IMR-90 (cell line): ENCODE results near the gene XPA. TPM values are rescaled to one million over a fixed set of nuclear protein-coding genes. Genes with fewer than 3 reads are reported as not detected.

Experiments
- ATAC-seq: fragments of 200-7000 bp; cut with Tn5 transposase; 2 replicates; pipeline ENCODE4 v1.9.1; 2020; ENCODE audit warnings: low read depth, mild to moderate bottlenecking, moderate library complexity
- BruUV-seq: library from RNA; stranded (reverse); fragments of 400-500 nt; replicated peaks from 2 replicates; lab custom pipeline; 2021; lab: Mats Ljungman, UMichigan
- CTCF ChIA-PET: fragments of 300-600 bp; formaldehyde crosslinking; extraction: SDS; loops from one replicate; lab custom pipeline; 2021; ENCODE audit warnings: antibody characterized with exemption; lab: Yijun Ruan, JAX
- POLR2A ChIA-PET: fragments of 300-600 bp; sonication (Branson Sonifier 250); formaldehyde crosslinking; loops from one replicate; lab custom pipeline; 2022; ENCODE audit warnings: antibody characterized with exemption; ENCODE audit not compliant: unreplicated experiment; lab: Charles Lee
- DNase-seq: peaks from one replicate; pipeline ENCODE4 v3.0.0; 2013
- H2AFZ ChIP-seq: replicated peaks from 2 replicates; pipeline ENCODE3; 2013; ENCODE audit warnings: low read length, mild to moderate bottlenecking; ENCODE audit not compliant: poor library complexity
- H2AK5ac ChIP-seq: 2 replicates; pipeline ENCODE4 v1.6.1; 2013; ENCODE audit warnings: low read depth, low read length, inconsistent platforms
- H2AK9ac ChIP-seq: replicated peaks from 2 replicates; pipeline ENCODE3; 2013; ENCODE audit warnings: mild to moderate bottlenecking, low read depth, low read length, moderate library complexity; ENCODE audit not compliant: poor library complexity
- H2BK120ac ChIP-seq: 2 replicates; pipeline ENCODE4 v1.6.1; 2013; ENCODE audit warnings: low read depth, low read length, inconsistent platforms
- H2BK15ac ChIP-seq: 3 replicates; pipeline ENCODE4 v1.6.1; 2013; ENCODE audit warnings: low read depth, low read length, inconsistent platforms
- H2BK20ac ChIP-seq: 2 replicates; pipeline ENCODE4 v1.6.1; 2013; ENCODE audit warnings: low read depth, mild to moderate bottlenecking, inconsistent platforms, low read length, moderate library complexity
- H2BK5ac ChIP-seq: 2 replicates; pipeline ENCODE4 v1.6.1; 2013; ENCODE audit warnings: mild to moderate bottlenecking, low read depth, low read length, inconsistent platforms; ENCODE audit not compliant: poor library complexity, severe bottlenecking
- H3K14ac ChIP-seq: replicated peaks from 2 replicates; pipeline ENCODE4 v1.6.1; 2013; ENCODE audit warnings: low read depth, low read length, inconsistent platforms
- H3K18ac ChIP-seq: 2 replicates; pipeline ENCODE4 v1.6.1; 2013; ENCODE audit warnings: low read depth, low read length, control low read depth
- H3K23ac ChIP-seq: 2 replicates; pipeline ENCODE4 v1.6.1; 2013; ENCODE audit warnings: low read depth, low read length, inconsistent platforms
- H3K27ac ChIP-seq: 2 replicates; pipeline ENCODE4 v1.5.1; 2013; ENCODE audit warnings: mild to moderate bottlenecking, control low read depth, low read length; ENCODE audit not compliant: insufficient read depth
- H3K27me3 ChIP-seq: 2 replicates; pipeline ENCODE4 v1.6.1; 2013; ENCODE audit warnings: low read length; ENCODE audit not compliant: control insufficient read depth, insufficient read depth
- H3K36me3 ChIP-seq: 2 replicates; pipeline ENCODE4 v1.6.1; 2013; ENCODE audit warnings: low read length, mixed read lengths; ENCODE audit not compliant: control insufficient read depth, insufficient read depth
- H3K4ac ChIP-seq: 2 replicates; pipeline ENCODE4 v1.6.1; 2013; ENCODE audit warnings: low read depth, low read length, inconsistent platforms
- H3K4me1 ChIP-seq: 2 replicates; pipeline ENCODE4 v1.6.1; 2013; ENCODE audit warnings: low read length, mixed read lengths; ENCODE audit not compliant: control insufficient read depth, insufficient read depth
- H3K4me2 ChIP-seq: 2 replicates; pipeline ENCODE4 v1.6.1; 2013; ENCODE audit warnings: low read depth, mild to moderate bottlenecking, control low read depth, low read length, moderate library complexity
- H3K4me3 ChIP-seq: 2 replicates; pipeline ENCODE4 v1.5.1; 2013; ENCODE audit warnings: low read depth, mild to moderate bottlenecking, control low read depth, low read length, moderate library complexity; ENCODE audit not compliant: insufficient read depth
- H3K56ac ChIP-seq: 2 replicates; pipeline ENCODE4 v1.6.1; 2013; ENCODE audit warnings: low read length, inconsistent platforms; ENCODE audit not compliant: insufficient read depth; ENCODE audit errors: extremely low read depth
- H3K79me1 ChIP-seq, 2 experiments: 2 replicates each; pipeline ENCODE4 v1.6.1; 2013; ENCODE audit warnings: low read length in 2 of 2, inconsistent platforms in 1 of 2, low read depth in 1 of 2
- H3K9ac ChIP-seq: 2 replicates; pipeline ENCODE4 v1.6.1; 2013; ENCODE audit warnings: low read depth, low read length, control low read depth
- H3K9me1 ChIP-seq: 2 replicates; pipeline ENCODE4 v1.6.1; 2013; ENCODE audit warnings: low read length, inconsistent platforms; ENCODE audit not compliant: insufficient read depth
- H3K9me3 ChIP-seq: 2 replicates; pipeline ENCODE4 v1.6.1; 2013; ENCODE audit warnings: low read length; ENCODE audit not compliant: control insufficient read depth, insufficient read depth
- H4K20me1 ChIP-seq: 2 replicates; pipeline ENCODE4 v1.6.1; 2013; ENCODE audit warnings: low read length, inconsistent platforms; ENCODE audit not compliant: insufficient read depth
- H4K5ac ChIP-seq: 2 replicates; pipeline ENCODE4 v1.6.1; 2013; ENCODE audit warnings: mild to moderate bottlenecking, low read depth, low read length, control low read depth
- H4K8ac ChIP-seq, 2 experiments: 2 replicates each; pipeline ENCODE4 v1.6.1; 2013; ENCODE audit warnings: low read depth in 2 of 2, low read length in 2 of 2, control low read depth in 1 of 2, inconsistent platforms in 1 of 2
- H4K91ac ChIP-seq: 2 replicates; pipeline ENCODE4 v1.6.1; 2013; ENCODE audit warnings: low read depth, low read length, inconsistent platforms; ENCODE audit not compliant: insufficient read depth
- BHLHE40 ChIP-seq: fragments of 150-350 bp; IDR thresholded peaks from 2 replicates; pipeline ENCODE4 v1.6.1; 2016; ENCODE audit warnings: mild to moderate bottlenecking, low read depth, low read length
- CEBPB ChIP-seq: IDR thresholded peaks from 2 replicates; pipeline ENCODE4 v1.6.1; 2012; ENCODE audit warnings: low read depth, low read length, improper control_type of control experiment
- FOS ChIP-seq: fragments of 150-350 bp; IDR thresholded peaks from 2 replicates; pipeline ENCODE4 v1.6.1; 2016; ENCODE audit warnings: low read depth, low read length
- MAFK ChIP-seq: IDR thresholded peaks from 2 replicates; pipeline ENCODE4 v1.6.1; 2012; ENCODE audit warnings: low read depth, low read length, improper control_type of control experiment
- MAZ ChIP-seq: IDR thresholded peaks from 2 replicates; pipeline ENCODE4 v1.6.1; 2012; ENCODE audit warnings: low read depth, mild to moderate bottlenecking, low read length, improper control_type of control experiment, moderate library complexity, borderline replicate concordance
- MXI1 ChIP-seq: IDR thresholded peaks from 2 replicates; pipeline ENCODE4 v1.6.1; 2012; ENCODE audit warnings: low read depth, mild to moderate bottlenecking, low read length, moderate library complexity, borderline replicate concordance
- NFE2L2 ChIP-seq: fragments of 150-350 bp; IDR thresholded peaks from 2 replicates; pipeline ENCODE4 v1.6.1; 2016; ENCODE audit warnings: low read depth, mild to moderate bottlenecking, low read length
- POLR2A ChIP-seq: IDR thresholded peaks from 2 replicates; pipeline ENCODE4 v1.6.1; 2012; ENCODE audit warnings: mild to moderate bottlenecking, low read depth, low read length
- RAD21 ChIP-seq: IDR thresholded peaks from 2 replicates; pipeline ENCODE4 v1.6.1; 2012; ENCODE audit warnings: low read length, improper control_type of control experiment
- RCOR1 ChIP-seq: IDR thresholded peaks from 2 replicates; pipeline ENCODE4 v1.6.1; 2012; ENCODE audit warnings: mild to moderate bottlenecking, low read length, improper control_type of control experiment; ENCODE audit not compliant: insufficient replicate concordance
- RFX5 ChIP-seq: IDR thresholded peaks from 2 replicates; pipeline ENCODE4 v1.8.0; 2012; ENCODE audit warnings: low read depth, mild to moderate bottlenecking, low read length, moderate library complexity
- WGBS, 2 experiments: methylation state at CpG; one replicate each; pipeline versions ENCODE4 v1.1.5 to v1.1.7; 2013; ENCODE audit warnings: missing lambda C conversion rate in 2 of 2; ENCODE audit not compliant: insufficient read length in 1 of 2; ENCODE audit errors: extremely low coverage in 2 of 2; 5-methylcytosine and 5-hydroxymethylcytosine counted together
- dilution Hi-C: fragments of 300-500 bp; cut with HindIII; formaldehyde crosslinking; loops from one replicate; pipeline ENCODE4 v1.14.3; 2018; ENCODE audit warnings: low sequenced_read_pairs; ENCODE audit not compliant: unreplicated experiment
- in situ Hi-C: fragments of 300-500 bp; cut with MboI; formaldehyde crosslinking; loops from 3 replicates; pipeline ENCODE4 v1.14.3; 2019; ENCODE audit warnings: low sequenced_read_pairs, inconsistent platforms, mixed read lengths
- intact Hi-C: fragments of 100-400 bp; cut with micrococcal nuclease; formaldehyde crosslinking; loops from 2 replicates; pipeline ENCODE4 v1.10.0; 2022
- polyA plus RNA-seq, 3 experiments: library from polyadenylated mRNA; depleted of rRNA; stranded (reverse); fragments of >200 nt; gene quantifications; 2 replicates each; pipeline ENCODE4 v1.2.3, GENCODE V29; 2012; ENCODE audit warnings: low replicate concordance in 1 of 3
- total RNA-seq: library from RNA; depleted of rRNA; stranded (reverse); fragments of >200 nt; gene quantifications from 2 replicates; pipeline ENCODE4 v1.2.3, GENCODE V29; 2012
- TF ChIP-seq, protein P1 (sequence below): fragments of 150-350 bp; IDR thresholded peaks from 2 replicates; pipeline ENCODE4 v1.6.1; 2017; ENCODE audit warnings: mild to moderate bottlenecking, antibody characterized with exemption, low read length, low read depth
- TF ChIP-seq, protein P2 (sequence below): fragments of 150-350 bp; IDR thresholded peaks from 2 replicates; pipeline ENCODE4 v1.6.1; 2016; ENCODE audit warnings: low read depth, mild to moderate bottlenecking, low read length, moderate library complexity, borderline replicate concordance

XPA gene
- total and polyA plus RNA-seq, 2 of the 4 experiments (the other 2 are of a cell fraction), result 1.4 to 2.2 TPM

DNA sequence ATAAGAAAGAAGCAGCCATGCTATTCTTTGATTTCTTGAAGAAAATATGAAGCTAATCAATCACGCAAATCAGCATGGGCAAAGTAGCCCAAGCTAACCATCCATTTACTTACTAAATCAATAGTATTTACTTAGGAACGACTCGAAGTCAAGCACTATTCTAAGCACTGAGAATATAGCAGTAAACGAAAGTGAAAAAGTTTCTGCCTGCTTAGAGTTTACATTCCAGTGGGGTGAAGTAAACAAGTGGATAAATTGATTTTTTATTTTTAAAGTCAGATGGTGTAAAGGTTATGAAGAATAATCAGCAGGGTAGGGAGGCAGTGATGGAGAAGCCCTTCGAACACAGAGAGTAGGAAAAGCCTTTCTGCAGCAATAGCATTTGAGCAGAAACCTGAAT lies 69.5 kb downstream of the XPA start:
- dilution Hi-C loops, result no loop called here

More for the DNA sequence above, 69.5 kb downstream of the XPA start:
- no TSS peak for BruUV-seq
- Histone ChIP-seq H3K9ac (no peak overlapping the region; the same call in 1 of the 2 replicates), H3K27ac (no peak overlapping the region), H4K5ac (peak overlapping the region; percentile 68; the same call in 1 of the 2 replicates), H3K4me1 (peaks cover 9% of the 10 kb centered on the region), H3K4me3 (no peak overlapping the region), H3K14ac (no peak overlapping the region), H3K9me1 (peaks cover 6% of the 10 kb centered on the region), H3K23ac (no peak overlapping the region), H2AK5ac (no peak overlapping the region), H2BK15ac (no peak overlapping the region), H4K8ac (no peak overlapping the region), H3K79me1 (peaks cover 28 to 53% of the 10 kb centered on the region in 2 experiments), H4K91ac (no peak overlapping the region), H3K4me2 (peak overlapping the region; percentile 95), H3K56ac (no peak overlapping the region), H2BK5ac (peak overlapping the region; percentile 21), H2BK120ac (no peak overlapping the region), H2AFZ (no peak overlapping the region), H3K27me3 (no peaks in the 10 kb centered on the region), H3K36me3 (peaks cover 5% of the 10 kb centered on the region), H2BK20ac (no peak overlapping the region), H3K9me3 (no peaks in the 10 kb centered on the region), H2AK9ac (no peak overlapping the region), H3K18ac (no peak overlapping the region), H4K20me1 (peaks cover under 1% of the 10 kb centered on the region; the same call in 1 of the 2 replicates), H3K4ac (0 out of 2 replicates have a peak overlapping the region, but pooled peaks have one; percentile 2)
- intact Hi-C loops (no loop called here), in situ Hi-C loops (no loop called here)
- POLR2A ChIA-PET, result no interaction called here
- CTCF ChIA-PET, result no interaction called here
- ATAC-seq, result peak; percentile 76
- TF ChIP-seq RFX5 (no peak), RAD21 (no peak), POLR2A (no peak), MXI1 (no peak), MAZ (no peak), BHLHE40 (no peak), CEBPB (no peak), MAFK (no peak), NFE2L2 (no peak), RCOR1 (no peak), FOS (no peak)
- TF ChIP-seq, protein P1, sequence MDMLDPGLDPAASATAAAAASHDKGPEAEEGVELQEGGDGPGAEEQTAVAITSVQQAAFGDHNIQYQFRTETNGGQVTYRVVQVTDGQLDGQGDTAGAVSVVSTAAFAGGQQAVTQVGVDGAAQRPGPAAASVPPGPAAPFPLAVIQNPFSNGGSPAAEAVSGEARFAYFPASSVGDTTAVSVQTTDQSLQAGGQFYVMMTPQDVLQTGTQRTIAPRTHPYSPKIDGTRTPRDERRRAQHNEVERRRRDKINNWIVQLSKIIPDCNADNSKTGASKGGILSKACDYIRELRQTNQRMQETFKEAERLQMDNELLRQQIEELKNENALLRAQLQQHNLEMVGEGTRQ, result no peak
- TF ChIP-seq, protein P2, sequence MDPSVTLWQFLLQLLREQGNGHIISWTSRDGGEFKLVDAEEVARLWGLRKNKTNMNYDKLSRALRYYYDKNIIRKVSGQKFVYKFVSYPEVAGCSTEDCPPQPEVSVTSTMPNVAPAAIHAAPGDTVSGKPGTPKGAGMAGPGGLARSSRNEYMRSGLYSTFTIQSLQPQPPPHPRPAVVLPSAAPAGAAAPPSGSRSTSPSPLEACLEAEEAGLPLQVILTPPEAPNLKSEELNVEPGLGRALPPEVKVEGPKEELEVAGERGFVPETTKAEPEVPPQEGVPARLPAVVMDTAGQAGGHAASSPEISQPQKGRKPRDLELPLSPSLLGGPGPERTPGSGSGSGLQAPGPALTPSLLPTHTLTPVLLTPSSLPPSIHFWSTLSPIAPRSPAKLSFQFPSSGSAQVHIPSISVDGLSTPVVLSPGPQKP, result no peak
- WGBS, 2 experiments, result 22% methylated on average over 1 of the region's 5 CpGs; no CpG with 5 or more reads in 1 of the 2 experiments
- peak; percentile 52 for DNase-seq
